HG03354 (cell line): ENCODE data around the gene CHRM4.

ENCODE experiments used
- ATAC-seq: cut with Tn5 transposase; IDR thresholded peaks from one replicate; pipeline ENCODE4 v1.9.1; 2021; ENCODE audit warnings: mild to moderate bottlenecking; ENCODE audit not compliant: unreplicated experiment, poor library complexity, severe bottlenecking

The CHRM4 gene

GRCh38 chr11:46391578-46392420 lies at the start of gene CHRM4:
Gene CHRM4 (minus strand): TSS chr11:46391776. CDS start chr11:46386557, 5,219 bp downstream.
- no peak for ATAC-seq

- ATAC-seq = no peak
Measured at GRCh38 chr11:46438211-46438610, 46.6 kb upstream of the CHRM4 start.

- no peak for ATAC-seq
Measured at GRCh38 chr11:46437122-46437689, 45.6 kb upstream of the CHRM4 start.

- ATAC-seq = no peak
Measured at GRCh38 chr11:46436113-46436512, 44.5 kb upstream of the CHRM4 start.

- no peak for ATAC-seq
Measured at GRCh38 chr11:46435679-46436078, 44.1 kb upstream of the CHRM4 start.

GRCh38 chr11:46431211-46431610 lies 39.6 kb upstream of the CHRM4 start:
- ATAC-seq = no peak

GRCh38 chr11:46429717-46430116 lies 38.1 kb upstream of the CHRM4 start:
- ATAC-seq = no peak

- no peak for ATAC-seq
Measured at GRCh38 chr11:46427364-46427763, 35.8 kb upstream of the CHRM4 start.

GRCh38 chr11:46426233-46426991 lies 34.8 kb upstream of the CHRM4 start:
- ATAC-seq = no peak

- no peak for ATAC-seq
Measured at GRCh38 chr11:46422588-46422987, 31.0 kb upstream of the CHRM4 start.

- ATAC-seq = no peak
Measured at GRCh38 chr11:46421257-46421880, 29.8 kb upstream of the CHRM4 start.

GRCh38 chr11:46420513-46420912 lies 28.9 kb upstream of the CHRM4 start:
- ATAC-seq = no peak

- no peak for ATAC-seq
Measured at GRCh38 chr11:46418751-46419150, 27.2 kb upstream of the CHRM4 start.

- ATAC-seq = no peak
Measured at GRCh38 chr11:46417711-46418110, 26.1 kb upstream of the CHRM4 start.

- ATAC-seq = no peak
Measured at GRCh38 chr11:46414879-46415278, 23.3 kb upstream of the CHRM4 start.

- ATAC-seq = no peak
Measured at GRCh38 chr11:46414466-46414796, 22.9 kb upstream of the CHRM4 start.

GRCh38 chr11:46413760-46414465 lies 22.3 kb upstream of the CHRM4 start:
- no peak for ATAC-seq

GRCh38 chr11:46410021-46410420 lies 18.4 kb upstream of the CHRM4 start:
- no peak for ATAC-seq

- no peak for ATAC-seq
Measured at GRCh38 chr11:46408407-46408986, 16.9 kb upstream of the CHRM4 start.
